Panc1 (cell line): ENCODE data around the gene ASF1A. TPM values are rescaled to one million over a fixed set of nuclear protein-coding genes. Genes with fewer than 3 reads are reported as not detected.

Experiments used
- ATAC-seq: fragments of 200-7000 bp; cut with Tn5 transposase; 2 replicates; pipeline ENCODE4 v1.9.1; 2020; ENCODE audit warnings: mild to moderate bottlenecking, moderate library complexity
- BruUV-seq: library from RNA; stranded (reverse); fragments of 400-500 nt; replicated peaks from 2 replicates; lab custom pipeline; 2021; lab: Mats Ljungman, UMichigan
- CTCF ChIA-PET: fragments of 300-600 bp; sonication (Branson Sonifier 250); formaldehyde crosslinking; loops from one replicate; lab custom pipeline; 2022; ENCODE audit warnings: antibody characterized with exemption; lab: Charles Lee
- POLR2A ChIA-PET: fragments of 300-600 bp; sonication (Branson Sonifier 250); formaldehyde crosslinking; loops from one replicate; lab custom pipeline; 2022; ENCODE audit warnings: antibody characterized with exemption; lab: Charles Lee
- DNase-seq: peaks from one replicate; pipeline ENCODE4 v3.0.0-alpha.2; 2010; ENCODE audit warnings: low read depth, low spot score
- H3K27ac ChIP-seq: 2 replicates; pipeline ENCODE4 v1.5.1; 2011; ENCODE audit warnings: mild to moderate bottlenecking, low read length, inconsistent platforms
- H3K27me3 ChIP-seq: fragments of 200-500 bp; sonication (Bioruptor generic); 2 replicates; pipeline ENCODE4 v1.6.0; 2014; ENCODE audit warnings: low read length, inconsistent platforms; ENCODE audit not compliant: control insufficient read depth, insufficient read depth
- H3K36me3 ChIP-seq: fragments of 200-500 bp; sonication (Bioruptor generic); 2 replicates; pipeline ENCODE4 v1.5.1; 2014; ENCODE audit warnings: inconsistent platforms, mild to moderate bottlenecking, low read length, moderate library complexity; ENCODE audit not compliant: control insufficient read depth, insufficient read depth
- H3K4me1 ChIP-seq: 2 replicates; pipeline ENCODE4 v1.5.1; 2011; ENCODE audit warnings: inconsistent platforms, mild to moderate bottlenecking, low read length, moderate library complexity; ENCODE audit not compliant: control insufficient read depth, insufficient read depth
- H3K4me3 ChIP-seq, 2 experiments: 2 replicates each; pipeline ENCODE4 v1.5.1; 2011 to 2012; ENCODE audit warnings: low read depth in 2 of 2, low read length in 2 of 2, mild to moderate bottlenecking in 2 of 2, inconsistent platforms in 1 of 2, moderate library complexity in 1 of 2
- H3K9me3 ChIP-seq: fragments of 200-500 bp; sonication (Bioruptor generic); 2 replicates; pipeline ENCODE4 v1.5.1; 2014; ENCODE audit warnings: low read depth, mild to moderate bottlenecking, inconsistent platforms, low read length, moderate library complexity; ENCODE audit not compliant: control insufficient read depth, insufficient read depth
- POLR2AphosphoS5 ChIP-seq: IDR thresholded peaks from 2 replicates; pipeline ENCODE4 v1.6.1; 2012; ENCODE audit warnings: mild to moderate bottlenecking, low read depth, low read length, moderate library complexity
- SIN3A ChIP-seq: IDR thresholded peaks from 2 replicates; pipeline ENCODE4 v1.6.1; 2012; ENCODE audit warnings: low read depth, mild to moderate bottlenecking, low read length, moderate library complexity, borderline replicate concordance; ENCODE audit not compliant: insufficient read depth
- TCF7L2 ChIP-seq: IDR thresholded peaks from 2 replicates; pipeline ENCODE4 v1.6.1; 2011; ENCODE audit warnings: mild to moderate bottlenecking, low read depth, low read length, inconsistent platforms
- in situ Hi-C: cut with HindIII; loops from 2 replicates; pipeline ENCODE4 v1.10.0; 2016; ENCODE audit warnings: low sequenced_read_pairs, low pct_unique_long_range_greater_than_20kb
- intact Hi-C: fragments of 100-400 bp; cut with micrococcal nuclease; formaldehyde crosslinking; loops from one replicate; pipeline ENCODE4 v1.10.0; 2022; ENCODE audit not compliant: unreplicated experiment
- total RNA-seq: library from RNA; stranded (reverse); gene quantifications from one replicate; pipeline ENCODE4 v1.2.1, GENCODE V29; 2021; ENCODE audit not compliant: unreplicated experiment
- TF ChIP-seq, protein P1 (sequence below): fragments of 450-650 bp; IDR thresholded peaks from 2 replicates; pipeline ENCODE4 v1.5.1; 2017; ENCODE audit warnings: mild to moderate bottlenecking
- TF ChIP-seq, protein P2 (sequence below), 2 experiments: IDR thresholded peaks; 2 replicates each; pipeline ENCODE4 v1.6.1; 2011 to 2012; ENCODE audit warnings: low read depth in 2 of 2, control low read depth in 1 of 2, low read length in 1 of 2, mild to moderate bottlenecking in 1 of 2, moderate library complexity in 1 of 2; ENCODE audit not compliant: insufficient read depth in 1 of 2

Gene ASF1A
- total RNA-seq, 1 experiment from 2014 or later: 28.5 TPM

DNA sequence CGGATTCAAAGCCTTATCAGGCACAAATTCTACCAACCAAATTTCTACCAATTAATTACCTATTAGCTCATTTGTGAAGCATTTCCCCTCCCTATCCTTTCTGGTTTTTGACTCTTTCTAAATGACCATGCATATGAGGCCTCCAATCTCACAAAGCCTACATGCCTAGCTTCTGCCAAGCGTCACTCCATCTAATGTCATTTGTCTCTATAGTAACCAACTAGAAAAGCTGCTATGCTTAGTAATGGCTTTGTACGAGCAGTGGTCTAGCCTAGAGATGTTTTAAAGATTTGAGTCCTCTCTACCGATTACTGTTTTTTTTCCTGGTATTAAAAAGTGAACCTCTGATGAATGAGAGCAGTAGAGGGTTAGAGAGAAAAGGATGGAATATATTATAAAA lies 4.8 kb upstream of the ASF1A start:
- TF ChIP-seq SIN3A (no peak), TCF7L2 (no peak), POLR2AphosphoS5 (no peak)
- TF ChIP-seq, protein P1, sequence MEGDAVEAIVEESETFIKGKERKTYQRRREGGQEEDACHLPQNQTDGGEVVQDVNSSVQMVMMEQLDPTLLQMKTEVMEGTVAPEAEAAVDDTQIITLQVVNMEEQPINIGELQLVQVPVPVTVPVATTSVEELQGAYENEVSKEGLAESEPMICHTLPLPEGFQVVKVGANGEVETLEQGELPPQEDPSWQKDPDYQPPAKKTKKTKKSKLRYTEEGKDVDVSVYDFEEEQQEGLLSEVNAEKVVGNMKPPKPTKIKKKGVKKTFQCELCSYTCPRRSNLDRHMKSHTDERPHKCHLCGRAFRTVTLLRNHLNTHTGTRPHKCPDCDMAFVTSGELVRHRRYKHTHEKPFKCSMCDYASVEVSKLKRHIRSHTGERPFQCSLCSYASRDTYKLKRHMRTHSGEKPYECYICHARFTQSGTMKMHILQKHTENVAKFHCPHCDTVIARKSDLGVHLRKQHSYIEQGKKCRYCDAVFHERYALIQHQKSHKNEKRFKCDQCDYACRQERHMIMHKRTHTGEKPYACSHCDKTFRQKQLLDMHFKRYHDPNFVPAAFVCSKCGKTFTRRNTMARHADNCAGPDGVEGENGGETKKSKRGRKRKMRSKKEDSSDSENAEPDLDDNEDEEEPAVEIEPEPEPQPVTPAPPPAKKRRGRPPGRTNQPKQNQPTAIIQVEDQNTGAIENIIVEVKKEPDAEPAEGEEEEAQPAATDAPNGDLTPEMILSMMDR: no peak
- TF ChIP-seq, protein P2, sequence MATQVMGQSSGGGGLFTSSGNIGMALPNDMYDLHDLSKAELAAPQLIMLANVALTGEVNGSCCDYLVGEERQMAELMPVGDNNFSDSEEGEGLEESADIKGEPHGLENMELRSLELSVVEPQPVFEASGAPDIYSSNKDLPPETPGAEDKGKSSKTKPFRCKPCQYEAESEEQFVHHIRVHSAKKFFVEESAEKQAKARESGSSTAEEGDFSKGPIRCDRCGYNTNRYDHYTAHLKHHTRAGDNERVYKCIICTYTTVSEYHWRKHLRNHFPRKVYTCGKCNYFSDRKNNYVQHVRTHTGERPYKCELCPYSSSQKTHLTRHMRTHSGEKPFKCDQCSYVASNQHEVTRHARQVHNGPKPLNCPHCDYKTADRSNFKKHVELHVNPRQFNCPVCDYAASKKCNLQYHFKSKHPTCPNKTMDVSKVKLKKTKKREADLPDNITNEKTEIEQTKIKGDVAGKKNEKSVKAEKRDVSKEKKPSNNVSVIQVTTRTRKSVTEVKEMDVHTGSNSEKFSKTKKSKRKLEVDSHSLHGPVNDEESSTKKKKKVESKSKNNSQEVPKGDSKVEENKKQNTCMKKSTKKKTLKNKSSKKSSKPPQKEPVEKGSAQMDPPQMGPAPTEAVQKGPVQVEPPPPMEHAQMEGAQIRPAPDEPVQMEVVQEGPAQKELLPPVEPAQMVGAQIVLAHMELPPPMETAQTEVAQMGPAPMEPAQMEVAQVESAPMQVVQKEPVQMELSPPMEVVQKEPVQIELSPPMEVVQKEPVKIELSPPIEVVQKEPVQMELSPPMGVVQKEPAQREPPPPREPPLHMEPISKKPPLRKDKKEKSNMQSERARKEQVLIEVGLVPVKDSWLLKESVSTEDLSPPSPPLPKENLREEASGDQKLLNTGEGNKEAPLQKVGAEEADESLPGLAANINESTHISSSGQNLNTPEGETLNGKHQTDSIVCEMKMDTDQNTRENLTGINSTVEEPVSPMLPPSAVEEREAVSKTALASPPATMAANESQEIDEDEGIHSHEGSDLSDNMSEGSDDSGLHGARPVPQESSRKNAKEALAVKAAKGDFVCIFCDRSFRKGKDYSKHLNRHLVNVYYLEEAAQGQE (IDR thresholded peaks at IDR 0.05; ENCODE audit: insufficient read depth in 1 of 2, low read depth in 2 of 2, low read length in 1 of 2): no peak
- no peak overlapping the region for H3K4me3 ChIP-seq
- in situ Hi-C loops: no loop called here
- H3K27me3 ChIP-seq: no peaks in the 10 kb centered on the region
- POLR2A ChIA-PET: interaction anchor here (0.6 kb wide), 1 partner anchor 141 kb away, joined by 4 read pairs; no protein-coding TSS in a partner anchor
- no TSS peak for BruUV-seq
- no peak overlapping the region for H3K27ac ChIP-seq
- ATAC-seq (no peak), DNase-seq (no peak)
- peaks cover 1% of the 10 kb centered on the region; the same call in 1 of the 2 replicates for H3K36me3 ChIP-seq
- H3K9me3 ChIP-seq: no peaks in the 10 kb centered on the region
- peaks cover 15% of the 10 kb centered on the region for H3K4me1 ChIP-seq
- CTCF ChIA-PET: interaction anchor here (1.2 kb wide), 1 partner anchor 221 kb away, joined by 3 read pairs; no protein-coding TSS in a partner anchor
- intact Hi-C loops: no loop called here

DNA sequence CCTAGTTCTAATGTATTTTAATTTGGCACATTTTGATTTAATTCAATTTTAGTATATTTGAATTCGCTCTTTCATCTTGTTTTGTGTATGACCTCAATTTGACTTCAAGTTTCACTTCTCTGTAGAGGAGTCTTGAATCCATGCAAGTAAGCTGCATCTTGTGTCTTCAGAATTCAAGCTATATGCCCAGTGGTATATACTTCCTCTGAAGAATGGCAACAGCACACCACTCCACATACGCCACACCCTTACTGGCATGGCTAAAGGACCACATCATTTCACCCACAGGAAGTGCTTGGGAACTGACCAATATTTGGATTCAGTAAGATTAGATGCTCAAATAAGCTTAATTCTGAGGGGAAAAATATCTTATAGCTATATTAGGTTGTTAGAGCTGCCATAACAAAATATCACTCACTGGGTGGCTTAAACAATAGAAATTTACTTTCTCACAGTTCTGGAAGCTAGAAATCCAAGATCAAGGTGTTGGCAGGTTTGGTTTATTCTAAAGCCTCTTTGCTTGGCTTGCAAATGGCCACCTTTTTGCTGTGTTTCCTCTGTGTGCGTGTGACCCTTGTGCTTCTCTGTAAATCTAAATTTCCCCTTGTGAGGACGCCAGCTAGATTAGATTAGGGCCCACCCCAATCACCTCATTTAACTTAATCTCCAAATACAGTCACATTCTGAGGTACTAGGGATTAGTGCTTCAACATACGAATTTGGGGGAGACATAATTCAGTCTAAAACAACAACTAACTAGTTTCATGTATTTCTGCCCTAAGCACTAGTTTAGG lies 2.8 kb upstream of the ASF1A start:
- H3K4me3 ChIP-seq: no peak overlapping the region
- intact Hi-C loops: loop anchor here (5.0 kb wide), 1 partner anchor 221 kb away; no protein-coding TSS in a partner anchor
- POLR2A ChIA-PET: no interaction called here
- peaks cover 18% of the 10 kb centered on the region for H3K4me1 ChIP-seq
- H3K27me3 ChIP-seq: no peaks in the 10 kb centered on the region
- TF ChIP-seq POLR2AphosphoS5: no peak
- no peak for TF ChIP-seq SIN3A
- TF ChIP-seq, protein P2 (IDR thresholded peaks at IDR 0.05; ENCODE audit: insufficient read depth in 1 of 2, low read depth in 2 of 2, low read length in 1 of 2): no peak
- TF ChIP-seq TCF7L2: no peak
- TF ChIP-seq, protein P1: no peak
- in situ Hi-C loops: no loop called here
- DNase-seq (no peak), ATAC-seq (no peak)
- H3K27ac ChIP-seq: peak overlapping the region; percentile 52; the same call in 1 of the 2 replicates
- BruUV-seq: no TSS peak
- H3K36me3 ChIP-seq: peaks cover 8% of the 10 kb centered on the region; the same call in 1 of the 2 replicates
- CTCF ChIA-PET: no interaction called here
- no peaks in the 10 kb centered on the region for H3K9me3 ChIP-seq
